GM19025 (cell line): ENCODE data around the gene POLD1.
"Not testable (repeated sequence)": the region's sequence is repeated elsewhere in the genome, so short reads cannot be mapped to it uniquely, and the experiment has no call there.

Source experiments
- ATAC-seq: cut with Tn5 transposase; IDR thresholded peaks from one replicate; pipeline ENCODE4 v1.9.1; 2021; ENCODE audit warnings: mild to moderate bottlenecking, low read depth, moderate library complexity; ENCODE audit not compliant: unreplicated experiment

The POLD1 gene

DNA sequence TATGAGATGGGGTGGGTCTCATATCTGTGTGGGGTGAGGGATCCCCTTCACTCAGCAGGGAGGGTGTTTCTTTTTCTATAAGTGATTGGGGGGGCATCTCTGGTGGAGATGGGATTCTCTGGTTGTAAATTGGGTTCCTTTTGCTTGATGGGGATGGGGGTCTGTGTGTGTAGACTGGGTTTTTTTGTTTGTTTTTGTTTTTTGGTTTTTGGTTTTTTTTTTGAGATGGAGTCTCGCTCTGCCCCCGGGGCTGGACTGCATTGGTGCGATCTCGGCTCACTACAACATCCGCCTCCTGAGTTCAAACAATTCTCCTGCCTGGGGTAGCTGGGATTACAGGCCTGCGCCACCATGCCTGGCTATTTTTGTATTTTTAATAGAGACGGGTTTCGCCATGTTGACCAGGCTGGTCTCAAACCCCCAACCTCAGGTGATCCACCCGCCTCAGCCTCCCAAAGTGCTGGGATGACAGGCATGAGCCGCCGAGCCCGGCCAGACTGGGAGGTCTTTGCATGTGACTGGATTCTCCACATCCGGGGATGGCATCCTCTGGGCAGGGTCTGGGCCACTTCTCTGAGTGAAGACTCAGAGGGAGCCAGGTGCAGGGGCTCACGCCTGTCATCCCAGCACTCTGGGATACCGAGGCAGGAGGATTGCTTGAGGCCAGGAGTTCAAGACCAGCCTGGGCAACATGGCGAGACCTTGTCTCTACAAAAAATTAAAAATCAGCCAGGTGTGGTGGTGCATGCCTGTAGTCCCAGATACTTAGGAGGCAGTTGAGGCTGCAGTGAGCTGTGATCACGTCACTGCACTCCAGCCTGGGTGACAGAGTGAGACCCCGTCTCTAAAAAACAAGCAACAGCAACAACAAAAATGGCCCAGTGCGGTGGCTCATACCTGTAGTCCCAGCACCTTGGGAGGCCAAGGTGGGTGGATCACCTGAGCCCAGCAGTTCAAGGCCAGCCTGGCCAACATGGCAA, 49.3 kb downstream of the POLD1 start:
- ATAC-seq, result no peak

DNA sequence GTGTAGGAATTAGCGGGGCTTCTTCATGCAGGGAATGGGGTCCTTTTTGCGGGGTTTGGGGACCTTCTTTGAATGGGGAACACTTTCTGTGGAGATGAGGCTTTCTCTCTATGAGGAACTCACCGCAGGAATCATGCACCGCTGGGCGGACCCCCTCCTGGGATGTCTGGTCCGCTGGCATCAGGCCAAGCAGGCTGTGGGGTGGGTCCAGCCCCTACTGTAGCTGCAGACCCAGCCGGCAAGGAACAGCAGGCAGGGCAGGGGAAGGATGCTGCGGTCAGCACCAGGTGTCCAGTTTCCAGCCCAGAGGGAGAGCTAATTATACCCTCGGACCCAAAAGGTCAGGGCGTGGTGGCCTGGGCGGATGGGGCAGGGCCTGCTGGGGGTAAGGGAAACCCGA, 50.4 kb downstream of the POLD1 start:
- no peak for ATAC-seq

DNA sequence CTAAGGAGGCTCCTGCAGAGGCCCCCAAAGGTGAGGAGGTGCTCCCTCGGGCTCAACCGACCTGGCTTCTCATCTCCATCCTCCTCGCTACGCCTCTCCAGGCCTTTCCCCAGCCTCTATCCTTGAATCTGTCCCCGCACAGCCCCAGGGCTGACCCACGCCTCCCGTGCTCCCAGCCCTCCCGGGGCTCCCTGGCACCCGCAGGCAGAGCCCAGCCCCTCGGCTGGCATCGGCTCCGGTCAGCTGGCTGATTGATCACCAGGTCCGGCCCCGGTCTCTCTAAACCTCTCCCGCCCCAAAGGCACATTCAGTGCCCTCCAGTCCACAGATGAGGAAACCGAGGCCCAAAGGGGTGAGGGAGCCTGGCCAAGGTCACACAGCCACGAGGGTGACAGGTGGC, 51.1 kb downstream of the POLD1 start:
- no peak for ATAC-seq

DNA sequence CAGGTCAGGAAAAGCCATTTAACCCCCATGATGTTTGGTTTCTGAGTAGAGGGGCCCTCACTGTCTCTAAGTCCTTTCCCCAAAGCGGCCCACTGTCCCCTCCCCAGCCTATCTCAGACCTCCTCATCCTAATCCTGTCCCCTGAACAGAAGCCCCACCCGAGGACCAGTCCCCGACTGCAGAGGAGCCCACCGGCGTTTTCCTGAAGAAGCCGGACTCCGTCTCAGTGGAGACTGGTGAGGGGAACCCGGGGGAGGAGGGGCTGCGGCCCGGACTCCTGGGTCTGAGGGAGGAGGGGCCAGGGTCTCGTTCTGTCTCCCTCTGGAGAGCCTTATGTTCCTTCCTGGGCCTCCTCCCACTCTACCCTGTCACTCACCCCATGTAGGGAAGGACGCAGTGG, 51.5 kb downstream of the POLD1 start:
- no peak for ATAC-seq

DNA sequence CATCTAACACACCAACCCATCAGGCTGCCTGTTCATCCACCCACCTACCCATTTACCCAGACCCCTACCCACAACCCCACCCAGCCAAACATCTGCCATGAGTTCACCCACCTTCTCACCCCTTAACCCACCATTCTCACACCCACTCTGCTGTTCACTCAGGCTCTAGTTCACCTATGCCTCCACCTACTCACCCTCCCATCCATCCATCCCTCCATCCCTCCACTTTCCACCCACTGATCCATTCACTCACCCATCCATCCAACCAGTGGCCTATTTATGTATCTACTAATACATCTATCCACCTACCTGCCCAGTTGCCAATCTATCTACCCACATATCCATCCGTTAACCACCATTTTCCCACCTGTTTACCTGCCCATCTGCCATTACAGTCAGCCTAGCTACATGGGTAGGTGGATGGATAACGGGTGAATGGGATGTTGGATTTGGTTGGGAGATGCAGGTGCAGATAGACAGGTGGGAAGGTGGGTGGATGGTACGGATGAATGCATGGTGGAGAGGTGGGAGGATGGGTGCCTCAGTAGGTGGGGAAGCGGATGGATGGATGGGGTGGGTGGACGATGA, 53.8 kb downstream of the POLD1 start:
- no peak for ATAC-seq

DNA sequence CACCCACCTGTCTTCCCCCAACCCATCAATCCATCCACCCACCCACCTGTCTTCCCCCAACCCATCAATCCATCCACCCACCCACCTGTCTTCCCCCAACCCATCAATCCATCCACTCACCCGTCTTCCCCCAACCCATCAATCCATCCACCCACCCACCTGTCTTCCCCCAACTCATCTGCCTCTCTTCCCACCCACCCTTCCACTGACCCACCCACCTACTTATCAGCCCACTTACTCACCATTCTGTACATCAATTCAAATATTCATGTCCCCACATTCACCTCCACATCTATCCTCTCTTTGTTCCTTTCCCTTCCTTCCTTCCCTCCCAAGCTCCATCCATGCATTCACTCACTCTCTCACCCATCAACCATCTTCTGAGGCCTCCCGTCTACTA, 55.0 kb downstream of the POLD1 start:
- ATAC-seq, result not testable (repeated sequence)

DNA sequence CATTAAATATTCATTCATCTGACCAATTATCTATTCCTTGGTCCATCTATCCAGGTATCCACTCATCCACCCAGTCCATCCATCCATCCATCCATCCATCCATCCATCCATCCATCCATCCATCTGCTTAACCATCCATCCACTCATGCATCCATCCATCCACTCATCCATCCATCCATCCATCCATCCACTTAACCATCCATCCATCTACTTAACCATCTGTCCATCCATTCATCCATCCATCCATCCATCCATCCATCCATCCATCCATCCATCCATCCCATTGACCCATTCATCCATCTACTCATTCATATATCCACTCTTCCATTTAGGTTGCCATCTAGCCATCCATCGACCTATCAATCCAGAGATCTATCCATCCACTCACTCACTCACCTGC, 59.9 kb downstream of the POLD1 start:
- ATAC-seq, result no peak

DNA sequence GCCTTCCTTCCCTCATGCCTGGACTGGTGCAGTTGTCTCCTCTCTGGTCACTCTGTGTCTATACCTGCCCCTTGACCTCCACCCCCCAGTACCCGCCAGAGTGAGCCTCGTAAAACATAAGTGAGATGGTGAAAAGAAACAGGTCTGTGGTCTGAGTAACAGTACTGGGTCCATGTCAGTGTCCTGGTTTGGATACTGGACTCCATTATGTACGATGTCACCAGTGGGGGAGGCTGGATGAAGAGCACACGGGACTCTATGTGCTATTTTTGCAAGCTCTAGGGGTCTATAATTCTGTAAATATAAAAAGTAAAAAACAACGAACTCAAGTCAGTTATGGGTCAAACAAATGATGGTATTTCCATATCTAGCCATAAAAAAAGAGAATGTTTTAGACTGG, 62.9 kb downstream of the POLD1 start:
- no peak for ATAC-seq

DNA sequence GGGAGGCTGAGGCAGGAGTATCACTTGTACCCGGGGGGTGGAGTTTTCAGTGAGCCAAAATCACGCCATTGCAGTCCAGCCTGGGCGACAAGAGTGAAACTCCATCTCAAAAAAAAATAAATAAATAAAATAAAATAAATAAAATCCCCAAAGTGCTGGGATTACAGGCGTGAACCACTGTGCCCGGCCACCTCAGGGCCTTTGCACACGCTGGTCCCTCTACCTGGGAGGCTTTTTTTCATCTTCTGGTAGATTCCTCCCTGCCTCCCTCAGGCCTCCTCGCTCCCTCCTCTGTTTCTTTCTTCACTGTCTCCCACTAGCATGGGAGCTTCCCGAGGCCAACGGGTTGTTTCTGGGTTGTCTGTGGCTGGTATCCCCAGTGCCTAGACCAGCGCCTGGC, 63.6 kb downstream of the POLD1 start:
- ATAC-seq, result no peak

DNA sequence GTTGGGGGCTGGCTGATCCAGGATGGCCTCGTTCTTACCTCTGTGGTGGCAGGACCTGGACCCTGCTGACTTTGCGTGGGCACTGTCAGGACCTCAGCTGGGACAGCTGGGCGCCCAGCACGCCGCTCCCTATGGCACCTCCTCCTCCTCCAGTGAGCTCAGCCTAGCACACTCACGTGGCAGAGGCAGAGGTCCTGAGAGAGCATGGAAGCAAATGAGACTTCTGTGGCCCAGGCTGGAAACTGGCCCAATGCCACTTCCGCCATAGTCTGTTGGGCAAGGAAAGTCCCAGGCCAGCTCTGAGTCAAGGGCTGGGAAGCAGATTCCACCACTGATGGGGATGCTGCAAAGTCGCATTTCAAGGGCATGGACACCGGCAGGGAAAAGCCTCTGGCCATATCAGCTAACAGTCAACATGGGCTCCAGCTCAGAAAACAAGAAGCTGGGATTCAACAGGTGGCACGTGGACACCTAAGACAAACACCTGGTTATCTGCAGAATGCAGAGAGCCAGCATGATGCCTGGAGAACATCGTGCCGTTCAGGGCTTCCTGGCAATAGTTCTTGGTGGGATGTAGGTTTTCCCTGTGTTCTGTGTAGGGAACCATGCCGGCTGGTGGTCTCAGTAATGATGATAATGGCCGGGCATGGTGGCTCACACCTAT, 65.2 kb downstream of the POLD1 start:
- no peak for ATAC-seq

DNA sequence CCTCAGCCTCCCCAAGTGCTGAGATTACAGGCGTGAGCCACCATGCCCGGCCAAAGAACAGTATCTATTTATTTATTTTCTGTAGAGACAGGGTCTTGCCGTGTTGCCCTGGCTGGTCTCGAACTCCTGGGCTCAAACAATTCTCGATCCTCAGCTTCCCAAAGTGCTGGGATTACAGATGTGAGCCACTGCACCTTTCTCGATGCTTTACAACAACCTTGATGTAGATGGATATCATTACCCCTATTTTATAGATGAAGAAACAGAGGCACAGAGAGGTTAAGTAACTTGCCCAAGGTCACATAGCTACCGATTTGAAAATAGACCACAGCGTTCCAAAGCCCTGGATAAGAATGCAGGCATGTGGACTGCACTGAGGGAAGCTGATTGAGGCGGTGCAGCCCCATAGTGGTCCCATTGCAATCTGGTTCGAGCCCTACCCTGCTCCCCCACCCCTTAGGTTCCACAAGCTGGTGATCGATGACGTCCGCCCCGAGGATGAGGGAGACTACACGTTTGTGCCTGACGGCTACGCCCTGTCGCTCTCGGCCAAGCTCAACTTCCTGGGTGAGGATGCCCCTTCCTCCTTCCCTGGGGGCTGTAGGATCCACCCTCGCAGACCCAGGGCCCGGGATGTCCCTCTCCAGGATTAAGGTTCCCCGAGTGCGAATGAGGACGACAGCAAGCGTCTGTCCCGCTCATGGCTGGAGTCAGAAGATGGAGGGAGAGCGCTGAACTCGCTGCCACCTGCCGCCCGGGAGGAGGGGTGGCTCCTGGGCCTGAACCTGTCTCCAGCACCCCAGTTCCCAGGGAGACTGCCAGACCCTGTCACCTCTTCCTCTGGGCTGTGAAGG, 66.4 kb downstream of the POLD1 start:
- no peak for ATAC-seq

DNA sequence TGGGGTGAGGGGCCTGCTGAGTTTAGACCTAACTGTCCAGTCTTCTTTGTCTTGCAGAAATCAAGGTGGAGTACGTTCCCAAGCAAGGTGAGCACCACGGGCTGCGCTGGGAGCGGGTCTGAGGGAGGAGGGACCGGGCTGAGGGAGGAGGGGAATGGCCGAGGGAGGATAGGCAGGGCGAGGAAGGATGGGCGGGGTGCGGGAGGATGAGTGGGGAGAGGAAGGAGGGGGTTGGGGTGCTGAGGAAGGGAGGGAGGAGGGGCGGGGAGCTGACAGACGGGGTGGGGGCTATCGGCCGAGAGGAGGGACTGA, 67.0 kb downstream of the POLD1 start:
- no peak for ATAC-seq

DNA sequence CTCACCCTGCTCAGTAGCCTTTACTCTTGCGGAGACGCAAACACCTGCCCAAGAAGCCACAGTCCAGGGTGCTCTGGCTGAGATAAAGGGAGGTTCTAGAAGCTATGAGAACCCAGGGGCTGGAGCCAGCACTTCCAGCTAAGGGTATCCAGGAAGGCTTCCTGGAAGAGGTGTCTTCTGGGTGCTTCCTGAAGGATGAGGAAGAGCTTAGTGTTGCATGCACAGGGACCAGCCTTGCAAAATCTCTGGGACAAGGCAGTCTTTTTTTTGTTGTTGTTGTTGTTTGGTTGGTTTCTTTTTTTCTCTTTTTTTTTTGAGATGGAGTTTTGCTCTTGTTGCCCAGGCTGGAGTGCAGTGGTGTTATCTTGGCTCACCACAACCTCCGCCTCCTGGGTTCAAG, 69.1 kb downstream of the POLD1 start:
- ATAC-seq, result no peak

DNA sequence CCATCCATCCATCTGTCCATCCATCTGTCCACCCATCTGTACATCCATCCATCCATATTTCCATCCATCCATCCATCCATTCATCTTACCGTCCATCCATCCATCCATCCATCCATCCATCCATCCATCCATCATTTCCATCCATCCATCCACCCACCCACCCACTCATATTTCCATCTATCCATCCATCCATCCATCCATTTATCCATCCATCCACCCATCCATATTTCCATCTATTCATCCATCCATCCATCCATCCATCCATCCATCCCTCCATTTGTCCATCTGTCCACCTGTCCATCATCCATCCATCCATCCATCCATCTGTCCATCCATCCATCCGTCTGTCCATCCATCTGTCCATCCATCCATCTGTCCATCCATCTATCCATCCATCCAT, 71.8 kb downstream of the POLD1 start:
- ATAC-seq, result no peak

DNA sequence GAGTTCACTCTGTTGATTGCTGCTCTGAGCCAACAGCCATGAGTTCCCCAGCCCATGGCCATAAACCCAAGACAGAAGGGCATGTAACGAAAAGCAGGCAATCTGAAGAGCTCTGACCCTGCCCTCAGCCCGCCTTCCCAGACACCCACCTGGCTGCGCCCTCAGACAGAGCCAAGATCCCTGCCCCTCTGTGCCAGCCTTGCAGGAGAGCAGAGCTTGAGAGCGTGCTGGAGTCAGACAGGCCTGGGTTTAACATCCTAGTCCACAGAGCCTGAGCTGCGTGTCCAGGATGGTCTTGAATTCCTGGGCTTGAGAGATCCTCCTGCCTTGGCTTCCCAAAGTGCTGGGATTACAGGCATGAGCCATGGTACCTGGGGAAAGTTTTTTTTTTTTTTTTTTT, 73.2 kb downstream of the POLD1 start:
- ATAC-seq, result no peak

DNA sequence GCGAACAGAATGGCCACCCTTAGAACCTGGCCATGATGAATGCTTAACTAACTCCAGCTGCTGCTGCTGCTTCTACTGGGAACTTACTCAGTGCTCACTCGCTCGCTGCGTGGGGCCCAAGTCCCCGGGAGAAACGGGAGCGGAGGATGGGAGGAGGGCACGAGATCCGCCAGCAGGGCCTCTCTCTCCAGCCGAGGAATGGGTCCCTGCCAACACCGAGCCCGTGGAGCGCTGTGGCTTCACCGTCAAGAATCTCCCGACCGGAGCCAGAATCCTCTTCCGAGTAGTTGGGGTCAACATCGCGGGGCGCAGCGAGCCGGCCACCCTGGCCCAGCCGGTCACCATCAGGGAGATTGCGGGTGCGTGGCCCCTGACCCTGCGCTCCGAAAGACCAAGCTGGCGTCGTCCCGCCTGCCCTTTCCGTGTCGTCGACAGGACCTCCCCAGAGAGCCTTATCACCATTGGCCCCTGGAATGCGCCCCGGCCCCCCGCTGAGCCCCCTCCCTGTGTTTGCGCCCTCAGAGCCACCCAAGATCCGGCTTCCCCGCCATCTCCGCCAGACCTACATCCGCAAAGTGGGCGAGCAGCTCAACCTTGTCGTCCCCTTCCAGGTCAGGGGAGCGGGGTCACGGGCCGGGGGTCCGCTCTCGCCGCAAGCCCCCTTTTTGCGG, 74.4 kb downstream of the POLD1 start:
- ATAC-seq, result no peak

DNA sequence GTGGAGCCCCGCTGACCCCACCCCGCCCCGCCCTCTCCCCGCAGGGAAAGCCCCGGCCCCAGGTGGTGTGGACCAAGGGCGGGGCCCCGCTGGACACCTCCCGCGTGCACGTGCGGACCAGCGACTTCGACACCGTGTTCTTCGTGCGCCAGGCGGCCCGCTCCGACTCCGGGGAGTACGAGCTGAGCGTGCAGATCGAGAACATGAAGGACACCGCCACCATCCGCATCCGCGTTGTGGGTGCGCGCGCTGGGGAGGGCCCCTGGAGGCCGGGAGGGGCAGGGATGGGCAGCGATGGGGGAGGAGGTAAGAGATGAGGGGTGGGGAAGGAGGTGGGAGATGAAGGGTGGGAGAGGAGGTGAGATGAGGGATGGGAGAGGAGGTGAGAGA, 74.9 kb downstream of the POLD1 start:
- no peak for ATAC-seq

DNA sequence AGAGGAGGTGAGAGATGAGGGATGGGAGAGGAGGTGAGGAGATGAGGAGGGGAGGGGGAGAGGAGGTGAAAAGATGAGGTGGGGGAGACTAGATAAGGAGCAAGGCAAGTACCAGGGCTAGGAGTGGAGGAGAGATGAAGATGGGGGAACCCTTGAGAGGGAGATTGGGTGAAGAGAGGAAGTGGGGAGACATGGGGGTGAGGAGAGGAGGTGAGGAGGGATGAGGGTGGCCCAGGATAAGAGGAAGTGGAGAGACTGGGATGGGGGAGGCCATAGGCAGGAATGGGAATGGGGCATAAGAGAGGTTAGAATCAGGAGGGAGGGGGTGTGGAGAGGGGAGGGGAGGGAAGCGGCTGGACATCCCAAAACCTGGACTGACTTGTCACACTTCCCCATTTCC, 75.5 kb downstream of the POLD1 start:
- ATAC-seq, result no peak

DNA sequence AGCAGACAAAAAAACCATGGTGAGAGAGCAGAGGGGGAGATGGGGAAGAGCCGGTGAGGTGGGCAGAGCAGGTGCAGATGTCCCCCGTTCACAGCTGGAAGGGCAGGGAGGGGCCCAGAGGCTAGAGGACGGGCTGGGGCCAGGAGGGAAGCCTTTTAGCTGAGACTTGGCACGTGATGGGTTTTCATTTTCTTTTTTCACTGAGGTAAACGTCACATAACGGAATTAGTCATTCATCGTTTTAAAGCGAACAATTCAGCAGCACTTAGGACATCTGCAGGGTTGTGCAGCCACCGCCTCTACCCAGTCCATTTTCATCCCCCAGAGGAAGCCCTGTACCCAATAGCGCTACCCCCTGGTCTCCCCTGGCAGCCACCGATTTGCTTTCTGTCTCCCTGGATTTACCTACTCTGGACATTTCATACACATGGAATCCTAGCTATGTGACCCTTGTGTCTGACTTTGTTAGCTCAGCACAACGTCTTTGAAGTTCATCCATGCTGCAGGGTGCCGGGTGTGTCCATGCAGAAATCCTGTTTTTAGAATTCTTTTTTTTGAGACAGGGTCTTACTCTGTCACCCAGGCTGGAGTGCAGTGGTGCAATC, 76.1 kb downstream of the POLD1 start:
- ATAC-seq, result no peak
